Memory B cell (primary cell): ENCODE measurements around the gene ARRB2.

Source experiments
- ATAC-seq: fragments of 150-1000 bp; cut with Tn5 transposase; 2 replicates; pipeline ENCODE4 v1.10.0; 2021; ENCODE audit warnings: low read depth, mild to moderate bottlenecking, moderate library complexity
- DNase-seq, 2 donors: peaks; one replicate each; pipeline ENCODE4 v3.0.0; 2022; ENCODE audit warnings: low spot score in 2 of 2
- H3K27ac Mint-ChIP-seq: one replicate; pipeline ENCODE4 v1.8.0; 2022; ENCODE audit warnings: mild to moderate bottlenecking, moderate library complexity, mixed read lengths
- H3K27me3 Mint-ChIP-seq: one replicate; pipeline ENCODE4 v1.8.0; 2022; ENCODE audit warnings: mixed read lengths
- H3K36me3 Mint-ChIP-seq: one replicate; pipeline ENCODE4 v1.8.0; 2022; ENCODE audit warnings: mild to moderate bottlenecking, mixed read lengths
- H3K4me1 Mint-ChIP-seq: one replicate; pipeline ENCODE4 v1.8.0; 2022; ENCODE audit warnings: mixed read lengths
- H3K4me3 Mint-ChIP-seq: one replicate; pipeline ENCODE4 v1.8.0; 2022; ENCODE audit warnings: mild to moderate bottlenecking, moderate library complexity, mixed read lengths
- H3K9me3 Mint-ChIP-seq: one replicate; pipeline ENCODE4 v1.8.0; 2022; ENCODE audit warnings: mixed read lengths

ARRB2 gene

GRCh38 chr17:4769628-4770027, 59.2 kb downstream of the ARRB2 start:
- H3K27me3 Mint-ChIP-seq = peaks cover 14% of the 10 kb centered on the region
- no peak overlapping the region for H3K27ac Mint-ChIP-seq
- H3K4me3 Mint-ChIP-seq = no peak overlapping the region
- DNase-seq = no peak
- no peak for ATAC-seq
- peaks cover 7% of the 10 kb centered on the region for H3K4me1 Mint-ChIP-seq
- no peaks in the 10 kb centered on the region for H3K9me3 Mint-ChIP-seq
- no peaks in the 10 kb centered on the region for H3K36me3 Mint-ChIP-seq
